MM.1S (cell line): Measurements from ENCODE around the gene SLC39A3.

Experiments used
- DNase-seq: peaks from one replicate; pipeline ENCODE4 v3.0.0-alpha.2; 2015
- H2AFZ ChIP-seq: fragments of 300-600 bp; sonication (generic); 2 replicates; pipeline ENCODE4 v1.6.0; 2016; ENCODE audit warnings: antibody characterized with exemption, low read length
- H3F3A ChIP-seq: fragments of 300-600 bp; sonication (generic); 2 replicates; pipeline ENCODE4 v1.6.1; 2016; ENCODE audit warnings: mild to moderate bottlenecking, antibody characterized with exemption, low read length, moderate library complexity, mixed read lengths; ENCODE audit not compliant: insufficient read depth
- H3K27ac ChIP-seq: fragments of 300-600 bp; sonication (generic); 2 replicates; pipeline ENCODE4 v1.5.1; 2016; ENCODE audit warnings: mild to moderate bottlenecking, low read length
- H3K27me3 ChIP-seq: fragments of 300-600 bp; sonication (generic); replicated peaks from 2 replicates; pipeline ENCODE4 v1.6.0; 2016; ENCODE audit warnings: low read length; ENCODE audit not compliant: insufficient read depth
- H3K36me3 ChIP-seq: fragments of 300-600 bp; sonication (generic); replicated peaks from 2 replicates; pipeline ENCODE4 v1.6.1; 2016; ENCODE audit warnings: mild to moderate bottlenecking, low read length, mixed read lengths; ENCODE audit not compliant: insufficient read depth
- H3K4me1 ChIP-seq: fragments of 300-600 bp; sonication (generic); 2 replicates; pipeline ENCODE4 v1.6.1; 2016; ENCODE audit warnings: low read length, mixed read lengths
- H3K4me2 ChIP-seq: fragments of 300-600 bp; sonication (generic); 2 replicates; pipeline ENCODE4 v1.6.0; 2016; ENCODE audit warnings: low read depth, low read length
- H3K4me3 ChIP-seq: fragments of 300-600 bp; sonication (generic); 2 replicates; pipeline ENCODE4 v1.5.1; 2016; ENCODE audit warnings: low read length, mixed read lengths
- H3K79me2 ChIP-seq: fragments of 300-600 bp; sonication (generic); 2 replicates; pipeline ENCODE4 v1.6.1; 2016; ENCODE audit warnings: mixed run types, low read length, mixed read lengths
- H3K9ac ChIP-seq: fragments of 300-600 bp; sonication (generic); 2 replicates; pipeline ENCODE4 v1.6.1; 2016; ENCODE audit warnings: low read length, mixed read lengths
- H3K9me2 ChIP-seq: fragments of 300-600 bp; sonication (generic); replicated peaks from 2 replicates; pipeline ENCODE4 v1.6.1; 2016; ENCODE audit warnings: mild to moderate bottlenecking, low read length, mixed read lengths; ENCODE audit not compliant: insufficient read depth
- H3K9me3 ChIP-seq: fragments of 300-600 bp; sonication (generic); replicated peaks from 2 replicates; pipeline ENCODE4 v1.6.1; 2016; ENCODE audit warnings: mild to moderate bottlenecking, low read length, mixed read lengths; ENCODE audit not compliant: insufficient read depth
- H4K20me1 ChIP-seq: fragments of 300-600 bp; sonication (generic); 2 replicates; pipeline ENCODE4 v1.6.1; 2016; ENCODE audit warnings: mild to moderate bottlenecking, low read length, moderate library complexity, mixed read lengths; ENCODE audit not compliant: insufficient read depth
- CTCF ChIP-seq: fragments of 300-600 bp; sonication (generic); IDR thresholded peaks from 2 replicates; pipeline ENCODE4 v1.5.1; 2016; ENCODE audit warnings: antibody characterized with exemption, low read length, mixed read lengths
- EZH2 ChIP-seq: fragments of 300-600 bp; sonication (generic); optimal IDR thresholded peaks from 2 replicates; pipeline ENCODE3; 2017; ENCODE audit warnings: low read depth, mild to moderate bottlenecking, antibody characterized with exemption, low read length, mixed read lengths
- EZH2phosphoT487 ChIP-seq: fragments of 300-600 bp; sonication (generic); IDR thresholded peaks from 2 replicates; pipeline ENCODE4 v1.6.1; 2018; ENCODE audit warnings: antibody characterized with exemption, low read length

Gene SLC39A3

GRCh38 chr19:2777952-2778683, 38.3 kb upstream of the SLC39A3 start:
- no peaks in the 10 kb centered on the region for H3K36me3 ChIP-seq
- no peaks in the 10 kb centered on the region for H3K9me2 ChIP-seq
- H3K9me3 ChIP-seq, result no peaks in the 10 kb centered on the region
- H3K4me1 ChIP-seq, result peaks cover 10% of the 10 kb centered on the region
- no peak for DNase-seq
- peaks cover 24% of the 10 kb centered on the region for H4K20me1 ChIP-seq
- no peak overlapping the region for H2AFZ ChIP-seq
- no peaks in the 10 kb centered on the region for H3K27me3 ChIP-seq
- TF ChIP-seq EZH2phosphoT487, result no peak
- H3K79me2 ChIP-seq, result peaks cover 94% of the 10 kb centered on the region
- H3K27ac ChIP-seq, result no peak overlapping the region
- no peak overlapping the region for H3K4me2 ChIP-seq
- H3K4me3 ChIP-seq, result no peak overlapping the region
- no peaks in the 10 kb centered on the region for H3F3A ChIP-seq
- no peak overlapping the region for H3K9ac ChIP-seq

GRCh38 chr19:2775556-2776430, 36.0 kb upstream of the SLC39A3 start:
- Histone ChIP-seq H3K79me2 (peaks cover 90% of the 10 kb centered on the region), H3K4me2 (no peak overlapping the region), H3K27ac (no peak overlapping the region), H3K4me3 (no peak overlapping the region), H3K4me1 (no peaks in the 10 kb centered on the region), H2AFZ (no peak overlapping the region), H3K9me3 (no peaks in the 10 kb centered on the region), H4K20me1 (peaks cover 28% of the 10 kb centered on the region), H3K27me3 (no peaks in the 10 kb centered on the region), H3K9ac (no peak overlapping the region), H3K36me3 (no peaks in the 10 kb centered on the region), H3K9me2 (no peaks in the 10 kb centered on the region), H3F3A (no peaks in the 10 kb centered on the region)
- TF ChIP-seq CTCF (no peak), EZH2phosphoT487 (no peak), EZH2 (no peak)
- no peak for DNase-seq

- no peaks in the 10 kb centered on the region for H3K9me3 ChIP-seq
- H3K4me3 ChIP-seq, result no peak overlapping the region
- DNase-seq, result no peak
- no peaks in the 10 kb centered on the region for H3K27me3 ChIP-seq
- no peaks in the 10 kb centered on the region for H3K36me3 ChIP-seq
- H3K9me2 ChIP-seq, result no peaks in the 10 kb centered on the region
- H3F3A ChIP-seq, result no peaks in the 10 kb centered on the region
- H2AFZ ChIP-seq, result no peak overlapping the region
- H3K9ac ChIP-seq, result no peak overlapping the region
- H3K4me1 ChIP-seq, result no peaks in the 10 kb centered on the region
- no peak overlapping the region for H3K27ac ChIP-seq
- H4K20me1 ChIP-seq, result peaks cover 24% of the 10 kb centered on the region
- TF ChIP-seq EZH2, result no peak
- TF ChIP-seq EZH2phosphoT487, result no peak
- TF ChIP-seq CTCF, result no peak
- peaks cover 90% of the 10 kb centered on the region for H3K79me2 ChIP-seq
- no peak overlapping the region for H3K4me2 ChIP-seq
These were observed 35.2 kb upstream of the SLC39A3 start for GRCh38 chr19:2774953-2775555.
